Activated naive CD4-positive, alpha-beta T cell treated with anti-CD3 and anti-CD28 coated beads for 36 hours (primary cell): Measurements from ENCODE around the gene ATAD1. TPM values are rescaled to one million over a fixed set of nuclear protein-coding genes. Genes with fewer than 3 reads are reported as not detected.

Experiments used
- total RNA-seq, 2 experiments: library from RNA; stranded (reverse); gene quantifications; one replicate each; pipeline ENCODE4 v1.2.3, GENCODE V29; 2021

The ATAD1 gene
- total RNA-seq, 2 experiments from 2014 or later = 47.4 to 53.7 TPM

Other genes with a start within 250 kb of the ATAD1 start
- gene PAPSS2, start 158.3 kb downstream of the ATAD1 start, total RNA-seq = under 1 TPM in 1 of 2 experiments, not detected in 1; 0.38 TPM
- under 1 TPM; 0.17 to 0.21 TPM for gene KLLN, start 45.3 kb upstream of the ATAD1 start, total RNA-seq
- gene PTEN, start 45.4 kb upstream of the ATAD1 start, total RNA-seq = 10 to 100 TPM; 30.4 to 34.9 TPM